H9 (cell line): ENCODE results near the gene CYBA. TPM values are rescaled to one million over a fixed set of nuclear protein-coding genes. Genes with fewer than 3 reads are reported as not detected.

Experiments used
- DNase-seq: peaks from one replicate; pipeline ENCODE4 v3.0.0-alpha.2; 2017
- H2AFZ ChIP-seq: one replicate; pipeline ENCODE4 v1.6.1; 2013; ENCODE audit warnings: mild to moderate bottlenecking, low read length, control low read depth, moderate library complexity
- H2AK5ac ChIP-seq: 2 replicates; pipeline ENCODE4 v1.6.1; 2013; ENCODE audit warnings: low read length, control low read depth, mixed read lengths; ENCODE audit not compliant: insufficient read length
- H2BK120ac ChIP-seq: one replicate; pipeline ENCODE4 v1.6.1; 2013; ENCODE audit warnings: low read depth, mild to moderate bottlenecking, low read length, control low read depth, inconsistent platforms; ENCODE audit not compliant: poor library complexity, severe bottlenecking
- H2BK12ac ChIP-seq: 2 replicates; pipeline ENCODE4 v1.6.1; 2013; ENCODE audit warnings: low read length, control low read depth, mixed read lengths, low read depth; ENCODE audit not compliant: insufficient read length
- H2BK15ac ChIP-seq: 2 replicates; pipeline ENCODE4 v1.6.1; 2013; ENCODE audit warnings: low read depth, low read length, control low read depth
- H2BK20ac ChIP-seq: one replicate; pipeline ENCODE4 v1.6.1; 2013; ENCODE audit warnings: low read depth, mild to moderate bottlenecking, low read length, control low read depth, inconsistent platforms; ENCODE audit not compliant: poor library complexity, severe bottlenecking
- H2BK5ac ChIP-seq: 2 replicates; pipeline ENCODE4 v1.6.1; 2013; ENCODE audit warnings: low read length, control low read depth, mixed read lengths; ENCODE audit not compliant: insufficient read length
- H3K14ac ChIP-seq: 2 replicates; pipeline ENCODE4 v1.6.1; 2013; ENCODE audit warnings: low read length, control low read depth; ENCODE audit not compliant: insufficient read depth
- H3K18ac ChIP-seq: 2 replicates; pipeline ENCODE4 v1.6.1; 2013; ENCODE audit warnings: low read depth, mild to moderate bottlenecking, mixed read lengths, low read length, control low read depth; ENCODE audit not compliant: insufficient read length
- H3K23ac ChIP-seq: 2 replicates; pipeline ENCODE4 v1.6.1; 2013; ENCODE audit warnings: low read length, control low read depth, mixed read lengths, low read depth; ENCODE audit not compliant: insufficient read length
- H3K23me2 ChIP-seq: 2 replicates; pipeline ENCODE4 v1.6.1; 2013; ENCODE audit warnings: low read depth, mild to moderate bottlenecking, mixed read lengths, low read length, control low read depth; ENCODE audit not compliant: insufficient read length, poor library complexity, severe bottlenecking
- H3K27ac ChIP-seq: 2 replicates; pipeline ENCODE4 v1.5.1; 2013; ENCODE audit warnings: low read length, control low read depth, mixed read lengths, low read depth; ENCODE audit not compliant: insufficient read length
- H3K27me3 ChIP-seq: 2 replicates; pipeline ENCODE4 v1.6.1; 2013; ENCODE audit warnings: low read length, control low read depth, inconsistent platforms; ENCODE audit not compliant: insufficient read depth
- H3K4ac ChIP-seq: 2 replicates; pipeline ENCODE4 v1.6.1; 2013; ENCODE audit warnings: low read depth, mild to moderate bottlenecking, control low read depth, inconsistent platforms, low read length, moderate library complexity
- H3K4me1 ChIP-seq: 2 replicates; pipeline ENCODE4 v1.6.1; 2013; ENCODE audit warnings: low read length, control low read depth, inconsistent platforms; ENCODE audit not compliant: insufficient read depth
- H3K4me2 ChIP-seq: 2 replicates; pipeline ENCODE4 v1.6.1; 2013; ENCODE audit warnings: low read length, control low read depth, mixed read lengths; ENCODE audit not compliant: insufficient read length, insufficient read depth
- H3K56ac ChIP-seq: 2 replicates; pipeline ENCODE4 v1.6.1; 2013; ENCODE audit warnings: low read depth, mild to moderate bottlenecking, mixed read lengths, low read length, control low read depth; ENCODE audit not compliant: insufficient read length
- H3K79me1 ChIP-seq: 2 replicates; pipeline ENCODE4 v1.6.1; 2013; ENCODE audit warnings: low read depth, mild to moderate bottlenecking, moderate library complexity, low read length, control low read depth, inconsistent platforms; ENCODE audit not compliant: insufficient read depth, poor library complexity, severe bottlenecking
- H3K79me2 ChIP-seq: 2 replicates; pipeline ENCODE4 v1.6.1; 2013; ENCODE audit warnings: low read length, control low read depth, inconsistent platforms; ENCODE audit not compliant: insufficient read depth
- H3K9ac ChIP-seq: 2 replicates; pipeline ENCODE4 v1.6.1; 2013; ENCODE audit warnings: low read length, control low read depth, mixed read lengths; ENCODE audit not compliant: insufficient read length; ENCODE audit errors: extremely low read depth
- H3K9me3 ChIP-seq: one replicate; pipeline ENCODE4 v1.6.1; 2013; ENCODE audit warnings: low read depth, low read length, inconsistent platforms; ENCODE audit not compliant: control insufficient read depth
- H3T11ph ChIP-seq: one replicate; pipeline ENCODE4 v1.6.1; 2013; ENCODE audit warnings: mild to moderate bottlenecking, low read length, control low read depth, inconsistent platforms
- H4K20me1 ChIP-seq: one replicate; pipeline ENCODE4 v1.6.1; 2013; ENCODE audit not compliant: control insufficient read depth, insufficient read length, insufficient read depth
- H4K5ac ChIP-seq: 2 replicates; pipeline ENCODE4 v1.6.1; 2013; ENCODE audit warnings: low read depth, mild to moderate bottlenecking, mixed read lengths, low read length, control low read depth; ENCODE audit not compliant: insufficient read length
- H4K8ac ChIP-seq: replicated peaks from 2 replicates; pipeline ENCODE4 v1.6.1; 2013; ENCODE audit warnings: low read length, control low read depth, mixed read lengths, low read depth; ENCODE audit not compliant: insufficient read length
- H4K91ac ChIP-seq: 2 replicates; pipeline ENCODE4 v1.6.1; 2013; ENCODE audit warnings: low read depth, mild to moderate bottlenecking, moderate library complexity, mixed read lengths, low read length, control low read depth; ENCODE audit not compliant: insufficient read length
- H3K27ac Mint-ChIP-seq, 3 experiments: 2 replicates in 2 of 3; 3 replicates in 1 of 3; pipeline ENCODE4 v1.8.0; 2020 to 2021; ENCODE audit warnings: mixed read lengths in 3 of 3, mild to moderate bottlenecking in 1 of 3, moderate library complexity in 1 of 3
- H3K27me3 Mint-ChIP-seq: 2 replicates; pipeline ENCODE4 v1.8.0; 2021; ENCODE audit warnings: low read depth, mild to moderate bottlenecking, moderate library complexity, mixed read lengths
- H3K36me3 Mint-ChIP-seq, 3 experiments: 2 replicates in 2 of 3; 3 replicates in 1 of 3; pipeline ENCODE4 v1.8.0; 2020 to 2021; ENCODE audit warnings: low read depth in 3 of 3, mixed read lengths in 3 of 3; ENCODE audit not compliant: insufficient read depth in 1 of 3
- H3K4me1 Mint-ChIP-seq, 2 experiments: 2 replicates each; pipeline ENCODE4 v1.8.0; 2020; ENCODE audit warnings: mixed read lengths in 2 of 2
- H3K4me3 Mint-ChIP-seq, 2 experiments: 2 replicates in 1 of 2; 3 replicates in 1 of 2; pipeline ENCODE4 v1.8.0; 2020 to 2021; ENCODE audit warnings: mild to moderate bottlenecking in 2 of 2, mixed read lengths in 2 of 2, moderate library complexity in 1 of 2
- H3K9me3 Mint-ChIP-seq, 2 experiments: 2 replicates in 1 of 2; 3 replicates in 1 of 2; pipeline ENCODE4 v1.8.0; 2020; ENCODE audit warnings: mild to moderate bottlenecking in 2 of 2, mixed read lengths in 2 of 2, moderate library complexity in 1 of 2
- CTCF ChIP-seq: fragments of 200-600 bp; sonication (generic); conservative IDR thresholded peaks from 3 replicates; pipeline ENCODE4 v1.8.0; 2021; ENCODE audit warnings: antibody characterized with exemption, mild to moderate bottlenecking
- whole genome bisulfite sequencing: extraction: QIAGEN DNeasy Blood & Tissue Kit; methylation state at CpG from one replicate; pipeline ENCODE4 v1.1.7; 2013; ENCODE audit warnings: missing lambda C conversion rate, low lambda C conversion rate, mixed read lengths; ENCODE audit not compliant: insufficient read length; ENCODE audit errors: extremely low coverage; 5-methylcytosine and 5-hydroxymethylcytosine counted together
- total RNA-seq: library from RNA; stranded (reverse); gene quantifications from 2 replicates; pipeline ENCODE4 v1.2.1, GENCODE V29; 2021

Gene CYBA
- total RNA-seq, 1 experiment from 2014 or later, result 153 TPM

GRCh38 chr16:88671806-88672205, 21.0 kb upstream of the CYBA start:
- H2BK12ac ChIP-seq, result no peak overlapping the region
- no peaks in the 10 kb centered on the region for H4K20me1 ChIP-seq
- H3K56ac ChIP-seq, result no peak overlapping the region
- DNase-seq, result no peak
- H3K9me3 ChIP-seq, result no peaks in the 10 kb centered on the region
- H4K91ac ChIP-seq, result no peak overlapping the region
- H3K36me3 Mint-ChIP-seq, result peaks cover 9 to 24% (median 10%) of the 10 kb centered on the region in 3 experiments
- no peak overlapping the region for H2BK120ac ChIP-seq
- no peaks in the 10 kb centered on the region for H3K23me2 ChIP-seq
- no peaks in the 10 kb centered on the region for H3K27me3 ChIP-seq
- H3K79me1 ChIP-seq, result no peaks in the 10 kb centered on the region
- no peak overlapping the region for H3K4me3 Mint-ChIP-seq
- no peaks in the 10 kb centered on the region for H3K4me1 ChIP-seq
- no peak overlapping the region for H3T11ph ChIP-seq
- H2BK20ac ChIP-seq, result no peak overlapping the region
- no peak overlapping the region for H2AFZ ChIP-seq
- H3K23ac ChIP-seq, result no peak overlapping the region
- no peaks in the 10 kb centered on the region; the same call in 1 of the 2 replicates for H3K27me3 Mint-ChIP-seq
- TF ChIP-seq CTCF, result no peak
- no peak overlapping the region for H3K4me2 ChIP-seq
- peak overlapping the region in 1 of 3 experiments; percentile 74; a peak in 1 of 7 replicates for H3K27ac Mint-ChIP-seq
- no peak overlapping the region for H2AK5ac ChIP-seq
- WGBS, result no CpG with 5 or more reads among the region's 23 CpGs
- H3K9me3 Mint-ChIP-seq, result peaks cover 3% of the 10 kb centered on the region in 2 experiments; a peak in 2 of 5 replicates
- no peak overlapping the region for H3K18ac ChIP-seq
- H4K8ac ChIP-seq, result no peak overlapping the region
- no peak overlapping the region for H2BK15ac ChIP-seq
- H3K27ac ChIP-seq, result no peak overlapping the region
- H3K4me1 Mint-ChIP-seq, result peaks cover 9 to 11% of the 10 kb centered on the region in 2 experiments
- no peak overlapping the region; the same call in 1 of the 2 replicates for H3K14ac ChIP-seq
- peak overlapping the region; percentile 43 for H4K5ac ChIP-seq
- no peak overlapping the region for H2BK5ac ChIP-seq
- H3K4ac ChIP-seq, result no peak overlapping the region
- H3K79me2 ChIP-seq, result no peaks in the 10 kb centered on the region
- H3K9ac ChIP-seq, result no peak overlapping the region
